Astrocyte of the cerebellum (primary cell): ENCODE results near the gene DGKI.
"Not testable (repeated sequence)": the region's sequence is repeated elsewhere in the genome, so short reads cannot be mapped to it uniquely, and the experiment has no call there.

Experiments
- DNase-seq: peaks from one replicate; pipeline ENCODE4 v3.0.0-alpha.2; 2011; ENCODE audit warnings: low read depth
- H3K4me3 ChIP-seq: 2 replicates; pipeline ENCODE4 v1.5.1; 2011; ENCODE audit warnings: mild to moderate bottlenecking, low read depth, low read length, moderate library complexity
- CTCF ChIP-seq: IDR thresholded peaks from 2 replicates; pipeline ENCODE4 v1.5.1; 2012; ENCODE audit warnings: low read length, low read depth, moderate library complexity, mild to moderate bottlenecking; ENCODE audit errors: missing control alignments
- in situ Hi-C: cut with HindIII; loops from 2 replicates; pipeline ENCODE4 v1.10.0; 2017; ENCODE audit warnings: low sequenced_read_pairs

The DGKI gene

DNA sequence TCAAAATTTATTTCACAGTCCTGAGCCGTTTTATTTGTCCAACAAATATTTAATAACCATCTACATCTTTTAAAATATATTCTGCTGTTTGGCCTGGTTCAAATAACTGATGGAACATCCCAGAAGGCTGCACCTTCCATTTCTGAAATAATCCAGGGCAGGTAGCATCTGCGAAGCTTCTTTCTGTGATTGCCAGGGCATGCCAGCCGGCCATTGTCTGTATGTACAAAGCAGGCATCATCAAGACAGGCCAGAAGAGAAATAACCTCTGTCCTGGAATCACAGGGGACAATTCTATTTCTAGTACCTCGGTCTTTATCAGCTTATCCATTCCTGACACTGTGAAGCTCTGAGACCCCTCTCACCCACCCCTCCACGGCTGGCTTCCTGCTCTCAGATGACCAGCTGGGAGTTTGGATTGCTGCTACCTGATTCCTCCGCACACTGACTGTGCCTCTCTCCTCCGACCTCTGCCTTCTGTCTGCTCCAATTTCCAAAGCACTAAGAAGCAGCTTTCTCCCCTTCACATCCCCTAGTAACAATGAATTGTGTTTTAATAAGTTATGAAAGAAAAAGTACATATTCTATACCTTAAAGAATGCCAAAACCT, 8.0 kb downstream of the DGKI start:
- no peak for DNase-seq
- in situ Hi-C loops, result no loop called here
- TF ChIP-seq CTCF, result no peak
- H3K4me3 ChIP-seq, result no peak overlapping the region

DNA sequence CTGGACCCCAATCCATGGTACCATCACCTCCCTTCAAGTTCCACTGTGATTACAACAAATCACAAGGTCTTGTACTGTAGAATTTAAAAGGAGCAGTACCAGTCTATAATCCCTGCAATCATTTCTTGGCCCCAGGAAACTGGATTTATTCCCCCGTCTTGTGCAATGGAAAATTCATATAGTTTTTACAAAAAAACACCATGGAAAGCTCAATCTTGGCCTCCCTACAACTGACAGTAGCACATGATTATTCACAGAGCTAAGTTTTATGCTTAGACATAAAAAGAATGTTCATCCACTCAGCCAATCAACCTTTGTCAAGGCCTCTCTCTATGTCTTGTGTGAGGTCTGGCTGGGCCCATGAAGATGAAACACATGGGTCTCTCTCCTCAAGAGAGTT, 10.2 kb downstream of the DGKI start:
- DNase-seq, result no peak
- no peak overlapping the region for H3K4me3 ChIP-seq
- no peak for TF ChIP-seq CTCF
- in situ Hi-C loops, result no loop called here

- TF ChIP-seq CTCF, result no peak
These were observed 10.7 kb downstream of the DGKI start for GRCh38 chr7:137836113-137836509.

DNA sequence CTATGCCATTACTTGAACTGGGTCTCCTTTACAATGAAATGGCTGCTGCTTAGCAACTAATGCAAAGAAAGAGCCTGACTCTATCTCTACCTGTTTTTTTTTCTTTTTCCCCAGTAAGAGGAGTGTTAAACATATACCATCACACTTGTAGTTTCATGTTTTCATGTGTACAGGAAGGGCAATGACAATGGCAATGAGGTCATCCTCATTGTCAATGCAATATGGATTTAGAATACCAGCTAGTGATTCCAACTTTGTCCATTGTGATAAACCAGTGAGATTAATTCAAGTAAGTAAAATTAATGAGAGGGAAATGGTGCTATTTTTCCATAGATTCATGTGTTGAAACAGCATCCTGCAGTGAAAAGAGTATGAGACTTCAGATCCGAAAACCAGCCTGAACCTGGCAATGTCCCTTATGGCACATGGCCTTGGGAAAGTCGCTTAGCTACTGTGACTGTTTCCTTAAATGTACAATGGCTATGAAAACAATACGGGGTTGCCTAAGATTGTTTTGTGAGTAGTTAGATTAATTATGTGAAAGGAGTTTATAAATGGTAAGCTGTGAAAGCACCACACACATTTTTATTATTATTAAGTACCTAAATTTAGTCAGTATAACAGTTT, 11.2 kb downstream of the DGKI start:
- in situ Hi-C loops, result no loop called here
- no peak for DNase-seq
- H3K4me3 ChIP-seq, result no peak overlapping the region
- TF ChIP-seq CTCF, result no peak

More at GRCh38 chr7:137836113-137836509, 10.7 kb downstream of the DGKI start:
- H3K4me3 ChIP-seq, result no peak overlapping the region
- no peak for DNase-seq
- in situ Hi-C loops, result no loop called here

GRCh38 chr7:137834552-137834951, 12.2 kb downstream of the DGKI start:
- no peak for DNase-seq
- TF ChIP-seq CTCF, result no peak
- in situ Hi-C loops, result no loop called here
- no peak overlapping the region for H3K4me3 ChIP-seq

DNA sequence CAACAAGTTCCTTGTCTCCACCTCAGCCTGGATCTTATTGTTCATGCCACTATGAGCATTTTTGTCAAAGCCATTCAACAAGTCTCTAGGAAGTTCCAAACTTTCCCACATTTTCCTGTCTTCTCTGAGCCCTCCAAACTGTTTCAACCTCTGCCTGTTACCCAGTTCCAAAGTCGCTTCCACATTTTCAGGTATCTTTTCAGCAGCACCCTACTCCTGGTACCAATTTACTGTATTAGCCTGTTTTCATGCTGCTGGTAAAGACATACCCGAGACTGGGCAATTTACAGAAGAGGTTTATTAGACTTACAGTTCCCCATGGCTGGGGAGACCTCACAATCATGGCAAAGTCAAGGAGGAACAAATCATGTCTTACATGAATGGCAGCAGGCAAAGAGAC, 13.8 kb downstream of the DGKI start:
- in situ Hi-C loops, DNase-seq, H3K4me3 ChIP-seq: not testable (repeated sequence)

DNA sequence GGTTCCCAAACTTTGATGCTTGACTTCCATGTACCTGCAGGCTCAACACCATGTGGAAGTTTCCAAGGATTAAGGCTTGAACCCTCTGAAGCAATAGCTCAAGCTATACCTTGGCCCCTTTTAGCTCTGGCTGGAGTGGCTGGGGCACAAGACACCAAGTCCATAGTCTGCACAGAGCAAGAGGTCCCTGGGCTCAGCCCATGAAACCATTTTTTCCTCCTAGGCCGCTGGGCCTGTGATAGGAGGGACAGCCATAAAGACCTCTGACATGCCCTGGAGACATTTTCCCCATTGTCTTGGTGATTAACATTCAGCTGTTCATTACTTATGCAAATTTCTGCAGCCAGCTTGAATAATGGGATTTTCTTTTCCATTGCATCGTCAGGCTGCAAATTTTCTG, 14.4 kb downstream of the DGKI start:
- no peak for DNase-seq
- no peak overlapping the region for H3K4me3 ChIP-seq
- in situ Hi-C loops, result no loop called here
- no peak for TF ChIP-seq CTCF

- in situ Hi-C loops, DNase-seq, H3K4me3 ChIP-seq: not testable (repeated sequence)
These were observed 15.2 kb downstream of the DGKI start for GRCh38 chr7:137831555-137831954.
